ENCODE data around the gene PLA2G4E.

Gene PLA2G4E

DNA sequence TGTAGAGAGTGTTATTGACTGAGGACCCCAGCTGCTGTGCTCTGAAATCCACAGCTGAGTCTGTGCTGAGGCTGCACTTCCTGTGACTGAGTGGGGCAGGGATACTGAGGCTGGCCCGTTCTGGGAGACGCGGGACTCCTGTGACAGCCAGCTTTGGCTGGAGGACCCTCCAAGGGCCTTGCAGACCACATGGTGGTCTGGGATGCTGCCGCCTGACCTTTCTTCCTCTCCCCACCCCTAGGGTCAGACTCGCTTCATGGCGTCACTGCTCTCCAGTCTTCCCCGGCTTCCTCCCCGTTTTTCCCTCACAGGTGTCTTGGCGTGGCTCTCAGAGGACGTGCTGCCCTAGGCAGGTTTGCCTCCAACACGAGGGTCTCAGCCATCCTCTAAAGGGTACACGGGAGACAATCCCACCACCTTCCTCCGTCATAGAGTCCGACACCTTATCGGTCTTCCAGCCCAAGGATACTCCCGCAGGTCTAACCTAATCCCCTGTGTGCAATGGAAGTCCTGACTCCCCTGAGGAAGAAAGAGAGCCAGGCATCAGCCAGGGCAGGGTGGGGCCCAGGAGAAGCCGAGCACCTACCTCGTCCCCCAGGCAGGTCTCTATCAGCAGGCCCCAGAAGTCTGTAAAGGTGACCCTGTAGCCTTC is 28.6 kb downstream of the PLA2G4E start:
- no peak for DNase-seq

DNA sequence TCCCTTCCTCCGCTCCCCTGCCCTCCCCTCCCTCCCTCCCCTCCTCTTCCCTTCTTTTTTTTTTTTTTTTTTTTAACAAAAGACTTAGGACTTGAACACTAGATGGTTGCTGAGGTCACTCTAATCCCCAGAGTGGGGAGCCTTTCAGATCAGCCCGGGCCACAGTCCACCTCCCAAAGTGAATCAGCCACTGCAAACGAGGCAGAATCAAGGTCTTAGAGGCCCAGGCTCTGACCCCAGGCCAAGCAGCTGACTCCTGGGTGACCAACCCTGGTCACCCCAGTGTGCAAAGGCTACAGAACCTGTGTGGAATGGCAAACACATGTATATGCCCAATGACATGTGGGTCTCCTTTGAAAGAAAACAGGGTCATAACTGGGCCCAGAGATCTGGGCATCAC is 30.2 kb downstream of the PLA2G4E start:
- no peak for DNase-seq

GRCh38 chr15:41990243-41990605 is 30.6 kb downstream of the PLA2G4E start:
- no peak for DNase-seq

GRCh38 chr15:41989573-41990242 is 31.1 kb downstream of the PLA2G4E start:
- DNase-seq, result peak; percentile 84

- DNase-seq, result no peak
Observed at GRCh38 chr15:41988896-41989572, 31.8 kb downstream of the PLA2G4E start.

GRCh38 chr15:41987925-41988275 is 32.9 kb downstream of the PLA2G4E start:
- DNase-seq, result no peak

DNA sequence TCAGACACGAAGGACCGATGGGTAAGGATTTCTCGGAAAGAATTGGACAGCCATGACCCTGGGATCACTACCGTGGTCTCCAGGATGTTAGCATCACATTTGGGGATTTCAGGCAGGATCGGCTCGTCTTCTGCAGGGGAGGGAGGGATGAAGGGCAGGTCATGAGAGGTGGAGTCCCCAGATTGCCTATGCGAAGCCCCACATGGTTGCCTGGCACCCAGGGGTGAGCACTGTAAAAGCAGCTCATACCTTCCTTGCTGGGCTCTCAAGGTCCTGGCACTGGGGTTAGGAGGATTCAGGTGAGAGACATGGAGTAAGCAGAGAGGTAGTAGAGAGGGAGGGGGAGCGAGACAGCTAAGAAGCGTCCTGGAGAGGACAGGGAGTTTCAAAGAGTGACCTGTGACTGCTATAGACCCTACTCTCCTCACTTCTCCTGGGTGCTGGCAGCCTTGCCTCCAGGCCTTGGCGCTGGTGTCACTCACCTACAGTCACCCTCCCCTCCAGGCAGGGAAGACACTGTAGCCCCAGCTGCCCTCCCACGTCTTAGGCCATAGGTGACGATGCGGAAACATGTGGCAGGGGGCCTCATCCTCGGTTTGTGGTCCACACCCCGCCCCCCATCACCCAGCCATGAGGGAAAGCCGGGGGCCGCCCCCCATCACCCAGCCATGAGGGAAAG is 33.5 kb downstream of the PLA2G4E start:
- no peak for DNase-seq

GRCh38 chr15:41985236-41986160 is 35.3 kb downstream of the PLA2G4E start:
- DNase-seq, result no peak

- no peak for DNase-seq
Observed at GRCh38 chr15:41984622-41985021, 36.2 kb downstream of the PLA2G4E start.

DNA sequence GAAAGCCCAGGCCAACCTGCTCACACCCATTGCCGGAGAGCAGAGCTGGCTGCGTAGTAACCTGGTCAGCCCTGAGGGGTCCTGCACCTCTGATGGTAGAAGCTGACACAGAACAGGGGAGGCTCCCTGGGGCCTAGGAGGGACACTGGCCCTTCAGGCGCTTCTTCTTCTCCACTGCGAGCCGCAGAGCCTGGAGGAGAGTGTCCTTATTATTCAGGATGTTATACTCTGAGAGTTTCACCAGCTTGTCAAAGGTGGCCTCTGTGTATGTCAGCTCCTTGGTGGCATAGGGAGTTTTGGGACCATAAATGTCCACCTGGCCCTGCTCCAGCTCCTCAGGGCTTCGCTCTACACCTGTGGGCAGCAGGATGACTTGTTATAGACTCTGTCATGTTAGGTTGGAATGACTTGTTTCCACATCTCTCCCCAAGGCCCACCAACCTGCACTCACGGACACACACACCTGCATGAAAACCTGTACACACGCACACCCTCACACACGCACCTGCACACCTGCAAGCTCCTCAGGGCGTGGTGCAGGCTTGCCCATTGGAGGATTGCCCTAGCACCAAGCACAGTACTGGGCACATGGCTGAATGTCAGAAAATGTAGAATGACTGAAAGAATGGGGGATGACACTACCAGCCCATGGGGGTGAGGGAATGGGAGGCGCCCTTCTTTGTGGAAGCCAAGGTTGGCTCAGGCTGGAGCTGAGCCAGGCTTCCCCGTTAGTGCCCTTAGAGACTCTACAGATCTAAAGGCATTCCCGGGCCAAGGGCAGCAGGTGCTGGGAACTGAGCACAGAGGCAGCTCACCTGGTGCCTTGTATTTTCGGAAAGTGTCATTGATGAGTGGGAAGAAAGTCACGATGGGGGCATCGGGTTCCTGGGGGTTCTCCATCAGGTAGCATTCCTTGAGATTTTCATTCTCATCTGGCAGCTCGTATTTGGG is 36.9 kb downstream of the PLA2G4E start:
- no peak for DNase-seq

DNA sequence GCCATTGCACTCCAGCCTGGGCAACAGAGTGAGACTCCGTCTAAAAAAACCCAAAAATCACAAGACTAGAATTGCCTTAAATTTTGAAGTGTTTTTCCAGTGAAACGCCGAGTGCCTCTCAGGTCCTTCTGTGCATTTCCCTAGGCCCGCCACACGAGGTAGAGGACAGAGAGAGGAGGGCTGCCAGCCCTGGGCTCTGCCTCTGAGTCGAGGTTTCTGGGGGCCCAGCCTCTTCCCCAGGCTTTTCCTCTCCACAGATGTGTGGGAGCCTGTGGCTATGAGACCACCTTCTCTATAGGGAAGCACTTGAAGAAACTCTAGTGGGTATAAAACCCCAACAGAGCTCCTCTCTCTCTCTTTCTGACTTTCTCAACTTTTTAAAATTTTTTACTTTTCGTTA is 37.6 kb downstream of the PLA2G4E start:
- no peak for DNase-seq

DNA sequence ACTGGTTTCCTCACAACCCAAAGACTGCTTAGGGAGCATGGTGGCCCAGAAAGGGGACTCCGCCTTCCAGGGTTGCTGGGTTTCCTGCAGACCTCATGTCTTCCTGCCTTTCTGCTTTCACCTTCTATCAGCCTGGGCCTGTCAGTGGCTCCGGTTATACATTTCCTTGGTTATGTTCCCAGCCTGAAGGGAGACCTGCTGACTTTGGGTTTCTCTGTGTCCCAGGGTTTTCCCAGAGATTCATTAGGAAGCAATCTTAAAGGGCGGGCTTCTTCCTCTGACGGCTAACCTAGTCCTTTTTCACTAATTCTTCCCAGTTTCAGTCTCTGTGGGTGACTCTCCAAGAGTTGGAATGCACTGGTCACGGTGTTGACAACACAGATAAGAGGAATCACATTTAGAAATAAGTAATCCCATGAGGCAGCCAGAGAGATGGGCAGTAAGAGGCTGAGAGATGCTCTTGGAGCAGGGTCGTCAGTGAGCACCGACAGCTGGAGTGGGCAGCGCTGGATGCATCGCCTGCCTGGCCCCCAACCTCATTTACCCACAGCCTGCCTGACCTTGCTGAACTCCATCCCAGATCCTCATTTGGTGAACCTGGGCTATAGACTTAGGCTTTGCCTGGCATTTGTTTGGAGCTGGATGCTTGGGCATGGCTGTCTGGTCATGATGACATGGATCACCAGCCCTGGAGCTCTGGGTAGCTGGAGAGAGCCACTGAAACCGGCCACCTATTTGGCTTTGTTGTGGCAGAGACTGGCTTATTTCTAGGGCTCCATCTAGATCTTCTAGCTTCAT is 38.5 kb downstream of the PLA2G4E start:
- DNase-seq, result no peak

- no peak for DNase-seq
Observed at GRCh38 chr15:41981371-41982132, 39.3 kb downstream of the PLA2G4E start.

DNA sequence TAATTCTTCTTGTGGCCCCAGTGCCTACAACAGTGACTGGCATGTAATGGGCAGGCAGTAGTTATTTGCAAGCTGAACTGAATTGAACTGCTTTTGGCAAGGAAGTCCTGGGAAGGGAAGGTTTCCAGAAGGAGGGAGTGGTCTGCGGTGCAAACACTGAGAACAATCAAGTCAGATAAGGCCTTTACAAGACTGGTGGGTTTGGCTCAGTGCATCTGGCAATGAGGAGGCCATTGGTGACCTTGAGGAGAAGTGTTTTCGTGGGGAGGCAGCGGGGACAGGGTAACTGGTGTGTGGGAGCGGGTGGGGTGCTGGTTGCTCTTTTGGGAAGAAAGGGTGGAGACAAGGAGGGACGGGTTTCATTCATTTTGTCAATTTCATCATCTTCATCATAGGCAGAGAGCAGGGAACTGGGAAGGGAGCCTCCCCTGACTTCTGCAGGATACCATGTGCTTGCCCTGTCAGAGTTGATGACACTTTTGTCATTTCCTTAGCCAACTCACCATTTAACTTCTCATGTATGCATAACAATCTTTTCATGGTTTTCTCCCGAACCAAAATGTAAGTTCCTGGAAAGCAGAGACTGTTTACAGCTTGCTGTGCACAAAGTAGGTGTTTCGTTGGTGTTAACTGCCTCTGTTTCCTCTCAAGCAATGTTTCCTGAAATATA is 40.1 kb downstream of the PLA2G4E start:
- DNase-seq, result no peak

DNA sequence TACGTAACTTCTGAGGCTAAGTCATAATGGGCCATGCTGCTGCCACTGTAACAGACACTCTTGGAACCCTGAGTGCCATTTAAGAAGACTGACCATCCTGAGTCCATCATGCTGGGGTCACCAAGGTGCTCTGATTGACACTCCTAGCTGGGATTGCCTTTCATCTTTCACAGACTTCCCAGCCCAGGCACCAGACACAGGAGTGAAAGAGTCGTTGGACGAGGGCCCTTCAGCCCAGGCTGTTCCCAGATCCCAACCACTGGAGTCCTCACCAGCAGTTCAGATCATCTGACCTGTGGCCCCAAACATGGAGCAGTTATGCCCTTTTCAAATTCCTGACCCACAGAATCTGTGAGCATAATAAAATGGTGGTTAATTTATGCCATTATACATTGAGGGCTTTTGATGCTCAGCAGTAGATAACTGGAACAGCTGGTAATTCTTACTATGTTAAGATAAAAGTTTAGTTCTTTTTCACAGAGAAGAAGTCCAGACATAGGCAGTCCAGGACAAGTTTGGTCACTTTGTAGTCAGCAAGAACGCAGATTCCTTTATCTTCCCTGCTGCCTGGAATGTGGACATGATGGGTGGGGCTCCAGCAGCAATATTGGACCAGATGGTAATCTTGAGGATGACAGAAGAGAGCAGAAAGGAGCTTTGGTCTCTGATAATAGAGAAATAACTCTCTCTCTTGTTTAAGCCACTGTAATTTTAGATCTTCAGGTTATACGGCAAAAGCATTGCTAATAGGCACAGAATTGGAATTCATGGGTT is 41.2 kb downstream of the PLA2G4E start:
- DNase-seq, result no peak

DNA sequence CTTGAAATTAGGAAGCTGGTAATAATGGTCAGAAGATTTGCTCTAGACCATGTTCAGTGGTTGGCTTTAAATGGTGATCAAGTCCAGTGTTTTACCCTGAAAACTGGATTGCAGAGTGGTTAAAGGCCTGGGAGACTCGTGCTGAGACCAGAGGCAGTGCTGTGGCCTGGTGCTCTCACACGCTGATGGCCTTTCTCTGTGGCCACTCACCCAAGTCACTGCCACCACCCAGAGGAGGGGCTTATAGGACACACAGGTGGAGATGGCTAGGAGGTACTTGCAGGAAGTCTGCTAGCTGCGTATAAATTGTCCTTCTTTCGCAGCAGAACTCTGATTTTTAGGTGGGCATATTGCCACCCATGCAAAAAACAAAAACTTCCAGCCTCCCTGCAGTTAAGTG is 42.3 kb downstream of the PLA2G4E start:
- DNase-seq, result no peak

DNA sequence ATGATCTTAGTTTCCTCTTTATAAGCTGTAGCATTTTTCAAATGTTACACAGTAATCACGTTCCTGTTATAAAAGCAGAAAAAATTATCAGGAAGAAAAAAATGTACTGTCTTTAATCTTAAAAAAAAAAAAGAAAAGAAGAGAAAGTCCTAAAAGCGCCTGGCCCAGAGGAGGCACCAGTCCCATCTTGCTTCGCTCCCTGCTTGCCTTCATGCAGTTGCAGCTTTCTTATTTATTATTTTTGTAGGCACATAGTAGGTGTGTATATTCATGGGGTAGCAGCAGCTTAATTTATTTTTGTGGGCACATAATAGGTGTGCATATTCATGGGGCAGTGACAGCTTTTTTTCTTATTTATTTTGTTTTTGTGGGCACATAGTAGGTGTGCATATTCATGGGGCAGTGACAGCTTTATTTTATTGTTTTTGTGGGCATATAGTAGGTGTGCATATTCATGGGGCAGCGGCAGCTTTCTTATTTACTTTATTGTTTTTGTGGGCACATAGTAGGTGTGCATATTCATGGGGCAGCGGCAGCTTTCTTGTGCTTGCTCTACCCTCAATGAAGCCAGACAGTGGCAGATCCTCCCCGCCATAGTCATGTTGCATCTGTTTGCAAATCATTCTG is 43.0 kb downstream of the PLA2G4E start:
- no peak for DNase-seq

DNA sequence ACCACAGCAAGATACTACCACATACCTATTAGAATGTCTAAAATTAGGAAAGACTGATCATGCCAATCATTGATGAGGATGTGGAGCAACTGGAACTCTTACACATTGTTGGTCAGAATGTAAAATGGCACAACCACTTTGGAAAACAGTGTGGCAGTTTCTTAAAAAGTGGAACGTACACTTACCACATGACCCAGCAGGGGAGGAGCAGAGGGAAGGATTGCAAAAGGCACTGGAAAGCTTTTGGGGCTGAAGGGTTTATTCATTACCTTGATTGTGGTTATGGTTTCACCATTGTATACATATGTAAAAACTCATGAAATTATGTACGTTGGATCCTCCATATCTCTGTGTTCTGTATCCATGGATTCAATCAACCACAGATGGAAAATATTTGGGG is 45.2 kb downstream of the PLA2G4E start:
- no peak for DNase-seq
